ENCODE data around the gene PPFIA4.

The PPFIA4 gene

GRCh38 chr1:203082571-203083462 lies 56.5 kb downstream of the PPFIA4 start:
- no peak for DNase-seq (ENCODE audit: low spot score)

- no peak for DNase-seq (ENCODE audit: low spot score)
These were observed 57.2 kb downstream of the PPFIA4 start for GRCh38 chr1:203083463-203083921.

DNA sequence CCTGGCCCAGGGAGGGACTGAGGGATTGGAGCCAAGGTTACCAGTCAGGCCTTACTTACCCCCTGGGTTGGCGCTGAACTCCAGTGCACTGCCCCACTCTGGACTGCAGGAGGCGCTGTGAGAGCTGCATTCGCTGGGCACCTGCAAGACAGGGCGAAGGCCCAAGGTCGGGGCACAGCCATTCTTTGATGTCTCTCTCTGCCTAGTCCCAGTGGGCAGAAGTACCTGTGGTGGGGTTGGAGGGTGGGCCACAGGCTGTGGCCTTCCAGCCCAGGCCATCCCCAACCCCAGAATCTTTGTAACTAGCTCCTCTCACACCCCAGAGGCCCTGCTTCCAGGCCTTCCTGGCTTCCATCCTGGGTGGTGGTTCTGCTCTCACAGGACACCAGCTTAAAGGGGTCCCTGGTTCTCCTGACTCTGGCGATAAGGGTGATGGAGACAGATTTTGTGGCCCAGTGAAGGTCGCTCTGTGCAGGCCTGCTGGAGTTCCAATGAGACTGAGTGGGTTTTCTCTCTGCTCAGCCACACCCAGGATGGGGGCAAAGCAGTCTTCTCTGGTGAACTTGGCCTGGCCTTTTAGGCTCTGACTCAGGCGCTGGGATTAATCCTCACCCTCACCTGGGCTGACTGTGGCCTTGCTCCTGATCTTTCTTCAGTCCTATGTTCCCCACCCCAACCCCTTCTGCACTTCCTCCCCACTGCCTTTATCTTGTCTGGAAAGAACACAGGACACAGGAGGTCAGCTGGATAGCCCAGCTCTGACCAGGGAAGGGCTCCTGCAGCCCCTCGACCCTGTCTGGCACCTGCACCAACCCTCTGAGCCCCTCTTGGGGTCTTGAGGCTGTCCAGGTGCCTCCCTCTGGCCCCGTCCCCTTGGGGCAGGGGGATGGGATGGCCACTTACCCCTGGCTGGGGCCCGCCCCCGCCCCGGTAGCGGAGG lies 58.6 kb downstream of the PPFIA4 start:
- DNase-seq (ENCODE audit: low spot score): no peak

DNA sequence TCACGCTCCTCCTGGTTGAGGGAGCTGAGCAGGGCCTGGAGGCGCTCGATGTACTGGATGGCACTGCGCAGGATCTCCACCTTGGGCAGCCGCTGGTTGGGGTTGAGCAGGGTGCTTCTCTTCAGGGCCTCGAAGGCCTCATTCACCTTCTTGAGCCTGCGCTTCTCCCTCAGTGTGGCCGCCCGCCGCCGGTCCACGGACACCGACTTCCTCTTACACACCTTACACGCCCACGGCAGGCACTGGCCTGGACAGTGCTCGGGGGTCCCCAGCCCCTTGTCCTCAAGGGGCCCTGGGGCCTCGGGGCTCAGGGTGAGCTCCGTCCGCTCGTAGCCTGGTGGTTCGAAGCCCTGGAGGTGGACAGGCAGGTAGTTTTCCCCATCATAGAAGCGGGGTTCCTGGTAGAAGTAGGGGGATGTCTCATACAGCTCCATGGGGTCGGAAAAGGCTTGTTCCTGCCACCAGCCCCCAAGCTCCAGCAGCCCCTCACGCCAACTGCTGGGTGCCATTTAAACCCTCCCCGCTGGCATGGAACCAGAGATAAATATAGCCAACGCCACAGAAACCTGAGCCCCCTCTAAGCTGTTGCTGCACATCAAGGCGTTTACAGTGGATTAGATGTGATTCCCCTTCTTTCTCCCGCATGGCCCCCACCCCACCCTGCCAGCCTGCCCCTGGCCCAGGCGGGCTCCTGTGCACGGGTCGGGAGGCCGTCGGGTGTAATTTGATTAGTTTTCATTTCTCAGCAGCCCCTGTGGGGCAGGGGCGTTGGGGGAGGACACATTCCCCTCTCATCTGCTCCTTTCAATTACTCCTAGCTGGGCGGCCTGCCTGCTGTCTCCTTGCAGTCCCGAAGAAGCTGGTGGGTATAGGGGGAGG lies 59.5 kb downstream of the PPFIA4 start, which contains the start of gene MYOG:
Gene MYOG (minus strand): TSS at position 485 of the 879 bp plus-strand sequence. CDS start 51 bp downstream, at position 434.
- no peak for DNase-seq (ENCODE audit: low spot score)

DNA sequence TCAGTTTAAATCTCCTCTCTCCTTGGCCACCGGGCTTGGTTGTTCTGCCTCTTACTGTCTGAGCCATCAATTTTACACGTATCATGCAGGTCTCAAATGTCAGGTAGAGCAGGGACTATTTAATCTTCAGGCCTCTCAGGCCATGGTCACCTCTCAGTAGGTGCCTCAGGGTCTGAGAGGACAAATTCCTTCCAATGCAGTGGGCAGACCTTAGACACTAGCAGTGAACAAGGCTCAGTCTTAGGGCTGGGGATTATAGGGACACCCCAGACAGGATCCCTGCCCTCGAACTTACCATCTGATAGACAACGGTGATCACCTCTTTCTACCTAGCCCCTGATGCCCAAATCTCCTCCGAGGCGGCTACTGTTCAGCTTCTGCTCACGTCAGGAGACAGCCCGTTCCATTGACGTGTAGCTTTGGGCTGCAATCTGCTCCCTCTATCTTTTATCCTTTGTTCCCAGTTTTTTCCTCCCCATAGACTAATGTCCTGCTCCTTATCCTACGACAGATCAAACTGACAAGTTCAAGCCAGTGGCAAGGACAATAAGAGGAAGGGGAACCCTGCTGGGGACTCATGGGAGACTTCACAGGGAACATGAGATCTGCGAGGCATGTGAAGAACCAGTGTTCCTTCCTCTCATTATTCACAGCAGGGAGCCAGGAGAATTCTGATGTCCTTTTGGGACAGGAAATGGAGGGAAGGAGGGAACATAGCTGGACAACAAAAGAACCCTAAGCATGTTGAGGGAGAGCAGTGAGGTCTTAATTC lies 60.9 kb downstream of the PPFIA4 start:
- DNase-seq (ENCODE audit: low spot score): no peak

GRCh38 chr1:203088441-203088840 lies 62.1 kb downstream of the PPFIA4 start:
- no peak for DNase-seq (ENCODE audit: low spot score)

DNA sequence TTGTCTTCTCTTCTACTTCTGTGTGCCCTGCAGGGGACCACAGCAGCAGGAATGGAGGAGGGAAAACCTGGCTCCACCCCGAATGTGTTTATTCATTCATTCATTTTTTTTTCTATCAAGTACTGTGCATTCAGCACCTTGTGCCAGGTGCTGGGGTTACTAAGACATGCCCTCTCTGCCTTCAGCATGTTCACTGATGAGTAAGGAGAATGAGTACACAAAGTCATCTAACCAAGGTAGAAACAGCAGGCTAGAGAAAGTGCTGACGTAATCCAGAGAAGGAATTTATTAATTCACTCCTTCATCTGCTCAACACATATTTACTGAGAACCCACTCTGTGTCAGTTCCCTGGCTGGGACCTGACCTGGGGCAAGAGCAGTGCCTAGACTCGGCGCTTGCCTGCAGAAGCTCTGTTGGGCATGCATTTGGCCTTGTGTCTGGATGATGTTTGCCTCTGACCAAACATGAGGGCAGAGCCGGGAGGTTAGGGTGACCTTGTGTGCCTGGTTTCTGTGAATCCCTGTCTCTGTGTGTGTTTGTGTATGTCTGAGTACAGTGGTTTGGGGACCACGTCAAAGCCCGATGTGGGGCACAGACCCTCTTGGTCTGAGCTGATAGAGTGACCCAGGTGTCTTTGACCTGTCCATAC lies 62.8 kb downstream of the PPFIA4 start:
- no peak for DNase-seq (ENCODE audit: low spot score)

- DNase-seq (ENCODE audit: low spot score): no peak
These were observed 63.4 kb downstream of the PPFIA4 start for GRCh38 chr1:203089651-203090045.

DNA sequence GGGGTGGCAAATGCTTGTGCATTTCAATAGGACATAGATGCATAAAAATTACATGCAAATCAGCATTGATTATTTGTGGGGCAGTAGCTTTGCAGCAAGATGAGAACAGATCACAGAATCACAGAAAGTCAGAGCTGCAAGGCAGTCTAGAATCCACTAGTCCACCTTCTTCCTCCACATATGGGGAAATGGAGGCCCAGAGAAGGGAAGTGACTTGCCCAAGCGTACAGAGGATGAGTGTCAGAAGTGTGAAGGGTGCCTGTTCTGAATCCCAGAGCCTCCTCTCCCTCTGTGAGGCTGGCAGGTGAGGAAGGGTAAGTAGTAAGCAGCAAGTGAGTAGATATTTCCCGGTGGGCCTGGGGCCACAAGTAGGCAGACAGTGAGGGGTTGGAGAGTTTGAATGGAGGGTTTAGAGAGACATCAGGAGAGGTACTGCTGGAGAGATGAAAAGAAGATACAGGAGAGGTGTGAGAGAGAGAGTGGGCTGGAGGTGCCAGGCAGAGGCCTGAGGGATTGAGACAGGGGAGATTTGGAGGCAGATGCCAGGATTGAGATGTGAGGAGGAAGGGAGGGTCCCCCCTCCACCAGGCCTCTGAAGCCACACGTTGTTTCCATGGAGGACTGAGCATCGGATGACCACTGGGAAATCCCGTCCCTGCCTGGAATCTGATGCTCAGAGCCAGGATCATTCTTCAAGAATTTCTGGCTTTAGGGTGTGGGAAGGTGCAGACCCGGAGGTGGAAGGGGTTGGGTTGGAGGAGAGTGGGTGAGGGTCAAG lies 64.3 kb downstream of the PPFIA4 start:
- DNase-seq (ENCODE audit: low spot score): no peak

- DNase-seq (ENCODE audit: low spot score): no peak
These were observed 64.8 kb downstream of the PPFIA4 start for GRCh38 chr1:203091199-203091477.

DNA sequence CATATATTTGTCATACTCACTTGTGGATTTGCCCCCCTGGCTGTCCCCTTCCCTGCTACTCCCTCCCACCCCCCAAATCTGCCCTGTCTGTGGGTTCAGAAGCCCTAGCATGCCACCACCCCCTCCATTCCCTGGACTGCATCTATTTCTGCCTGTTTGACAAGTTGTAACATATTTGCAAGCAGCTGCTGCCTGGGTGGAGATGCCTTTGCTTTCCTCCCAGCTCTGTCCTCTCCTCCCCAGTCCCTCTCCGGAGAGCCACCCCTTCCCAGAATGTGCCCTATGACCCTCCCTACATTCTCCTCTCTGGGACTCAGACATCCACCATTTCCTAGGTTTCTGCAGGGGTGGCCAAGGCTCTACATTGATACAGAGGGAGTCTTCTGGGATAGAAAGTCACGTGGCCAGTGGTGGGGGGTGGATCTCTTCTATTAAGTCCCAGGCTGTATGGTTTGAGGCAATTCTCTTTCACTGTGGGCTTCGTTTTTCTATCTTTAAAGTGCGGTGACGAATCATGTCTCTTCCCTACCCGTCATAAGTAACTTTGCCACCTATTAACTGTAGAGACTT lies 65.6 kb downstream of the PPFIA4 start:
- DNase-seq (ENCODE audit: low spot score): no peak

DNA sequence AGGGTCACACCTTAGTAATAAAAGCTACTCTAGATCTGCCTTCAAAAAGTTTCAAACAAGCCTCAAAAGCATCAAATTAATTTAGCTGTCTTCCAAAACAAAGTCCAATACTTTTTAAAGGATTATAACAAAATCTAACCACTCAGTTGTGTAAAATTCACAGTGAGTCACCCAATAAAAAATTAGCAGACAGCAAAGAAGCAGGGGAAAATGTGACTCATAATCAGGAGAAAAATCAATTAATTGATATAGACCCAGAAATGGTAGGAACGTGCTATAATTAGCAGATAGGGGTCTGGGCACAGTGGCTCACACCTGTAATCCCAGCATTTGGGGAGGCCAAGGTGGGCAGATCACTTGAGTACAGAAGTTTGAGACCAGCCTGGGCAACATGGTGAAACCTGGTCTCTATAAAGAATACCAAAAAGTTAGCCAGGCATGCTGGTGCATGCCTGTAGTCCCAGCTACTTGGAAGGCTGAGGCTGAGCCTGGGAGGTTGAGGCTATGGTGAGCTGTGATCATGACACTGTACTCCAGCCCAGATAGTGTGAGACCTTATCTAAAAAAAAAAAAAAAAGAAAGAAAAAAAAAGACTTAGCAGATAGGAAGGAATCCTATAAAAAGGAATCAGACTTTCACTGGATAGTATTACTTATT lies 67.6 kb downstream of the PPFIA4 start:
- no peak for DNase-seq (ENCODE audit: low spot score)

DNA sequence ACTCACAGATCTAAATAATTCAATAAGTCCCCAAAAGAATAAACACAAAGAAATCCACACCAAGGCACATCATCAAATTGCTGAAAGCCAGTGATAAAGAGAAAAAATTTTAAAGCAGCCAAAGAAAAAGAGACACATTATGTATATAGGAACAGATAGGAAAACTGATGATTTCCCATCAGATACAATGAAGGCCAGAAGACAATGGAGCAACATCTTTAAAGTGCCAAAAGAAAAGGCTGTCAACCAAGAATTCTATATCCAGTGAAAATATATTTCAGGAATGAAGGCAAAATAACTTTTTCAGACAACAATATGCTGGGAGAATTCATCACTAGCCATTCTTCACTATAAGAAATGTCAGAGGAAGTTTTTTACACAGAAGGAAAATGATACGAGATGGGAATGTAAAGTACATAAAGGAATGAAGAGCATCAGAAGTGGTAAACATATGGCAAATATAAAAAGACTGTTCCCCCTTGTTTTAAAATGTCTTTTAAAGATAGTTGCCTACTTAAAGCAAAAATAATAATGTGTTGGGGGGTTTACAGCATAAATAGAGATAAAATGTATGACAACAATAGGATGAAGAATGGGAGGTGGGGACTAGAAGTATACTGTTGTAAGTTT lies 68.9 kb downstream of the PPFIA4 start:
- DNase-seq (ENCODE audit: low spot score): no peak

GRCh38 chr1:203096566-203096965 lies 70.3 kb downstream of the PPFIA4 start:
- DNase-seq (ENCODE audit: low spot score): no peak

DNA sequence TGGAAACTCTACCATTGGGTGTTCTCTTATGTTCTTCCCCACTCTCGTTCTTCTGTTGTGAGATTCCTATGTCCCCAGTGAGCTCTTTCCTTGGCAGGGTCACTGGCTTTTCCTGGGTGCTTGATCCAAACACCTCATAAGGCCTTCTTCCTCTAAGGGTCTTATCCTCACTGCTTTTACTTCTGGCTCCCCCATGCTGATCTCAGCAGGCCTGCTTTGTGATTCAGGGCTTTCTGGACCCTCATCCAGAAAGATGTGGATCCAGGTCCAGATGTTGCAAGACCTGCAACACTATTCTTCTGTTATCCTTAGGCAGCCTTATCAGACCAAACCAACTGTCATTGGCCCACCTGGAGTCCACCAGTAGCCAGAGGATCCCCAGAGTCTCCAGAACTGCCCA lies 70.7 kb downstream of the PPFIA4 start:
- no peak for DNase-seq (ENCODE audit: low spot score)

DNA sequence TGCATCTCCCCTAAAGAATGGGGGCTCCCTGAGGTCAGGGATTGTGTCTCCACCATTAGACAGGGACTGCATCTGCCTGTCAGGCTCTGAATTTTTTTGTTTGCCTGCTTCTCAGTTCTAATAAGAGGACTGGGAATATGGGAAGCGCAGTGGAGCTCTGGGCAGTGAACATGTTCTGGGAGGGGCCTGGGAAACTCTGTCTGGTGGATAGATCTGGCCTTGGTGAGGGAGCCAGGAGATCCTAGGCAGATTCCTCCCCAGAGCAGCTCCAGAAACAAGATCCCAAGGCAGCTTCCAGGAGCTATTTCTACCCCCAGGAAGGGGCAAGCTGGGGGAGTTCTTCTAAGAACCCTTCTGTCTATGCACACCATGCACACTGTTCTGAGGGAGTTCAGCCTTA lies 72.2 kb downstream of the PPFIA4 start:
- DNase-seq (ENCODE audit: low spot score): no peak

DNA sequence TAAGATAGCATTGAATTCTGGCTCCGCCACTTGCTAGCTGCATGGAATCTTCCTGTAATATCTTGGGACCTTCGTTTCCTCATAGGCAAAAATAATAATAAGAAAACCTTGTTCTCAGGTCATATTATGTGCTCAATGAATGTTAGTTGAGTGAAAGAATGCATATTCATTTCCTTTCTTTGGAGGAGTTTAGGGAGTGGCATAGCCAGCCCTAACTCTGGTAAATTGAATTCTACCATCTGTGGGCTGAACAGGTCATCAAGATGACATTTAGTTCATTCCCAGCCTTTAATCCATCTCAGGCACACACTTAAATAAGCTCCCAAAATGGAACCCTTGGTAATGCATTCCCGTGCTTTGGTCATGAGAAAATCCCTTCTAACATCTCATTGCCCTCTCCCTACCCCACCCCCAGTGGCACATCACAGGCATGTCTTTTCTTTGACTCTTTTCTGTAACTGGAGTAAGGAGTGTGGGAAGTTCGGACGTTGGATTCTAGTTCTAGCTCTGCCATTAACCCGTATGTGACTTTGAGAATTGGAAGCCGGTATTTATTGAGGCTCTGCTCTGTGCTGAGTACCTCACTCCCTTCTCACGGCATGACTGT lies 72.7 kb downstream of the PPFIA4 start:
- no peak for DNase-seq (ENCODE audit: low spot score)
